SHP77 treated with DMSO at 0.1 percent for 48 hours (cell line): ENCODE results near the gene EPB41L4B.

Source experiments
- DNase-seq: peaks from one replicate; lab custom pipeline; 2025; lab: John Stamatoyannopoulos, UW

The EPB41L4B gene

DNA sequence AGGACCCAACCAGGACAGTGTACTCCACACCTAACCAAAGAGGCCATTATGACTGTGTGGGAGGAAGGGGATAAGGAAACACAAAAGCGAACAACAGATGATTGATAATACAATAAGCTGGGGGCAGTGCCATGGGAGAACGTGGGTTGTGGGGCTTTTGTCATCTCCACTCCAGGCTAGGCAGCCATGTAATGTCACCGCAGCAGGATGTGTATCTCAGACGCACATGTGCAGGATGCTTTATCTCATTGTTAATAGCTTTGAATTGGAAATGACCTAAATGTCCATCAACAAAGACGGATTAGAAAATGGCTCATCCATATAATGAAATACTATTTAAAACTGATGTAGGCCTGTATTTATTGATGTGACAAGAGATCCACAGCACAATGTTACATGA is 51.0 kb downstream of the EPB41L4B start:
- DNase-seq = no peak

DNA sequence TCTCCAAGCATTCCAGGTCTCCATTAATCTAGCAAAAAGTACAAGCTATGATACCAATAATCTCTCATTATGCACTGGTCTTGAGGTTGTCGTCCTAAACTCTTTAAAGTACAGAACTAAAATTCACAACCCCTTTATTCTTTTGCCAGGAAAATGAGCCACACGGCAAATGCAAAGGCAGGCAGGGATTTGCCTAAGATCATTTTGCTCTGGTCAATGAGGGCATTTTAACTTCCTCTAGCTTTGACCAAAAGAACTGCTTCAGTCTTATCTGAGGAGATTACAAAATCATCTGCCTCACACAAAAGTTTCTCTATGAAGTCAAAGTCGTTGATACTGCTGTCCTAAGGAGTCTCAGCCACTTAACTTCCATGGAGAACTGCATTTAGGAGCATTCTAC is 51.8 kb downstream of the EPB41L4B start:
- no peak for DNase-seq

DNA sequence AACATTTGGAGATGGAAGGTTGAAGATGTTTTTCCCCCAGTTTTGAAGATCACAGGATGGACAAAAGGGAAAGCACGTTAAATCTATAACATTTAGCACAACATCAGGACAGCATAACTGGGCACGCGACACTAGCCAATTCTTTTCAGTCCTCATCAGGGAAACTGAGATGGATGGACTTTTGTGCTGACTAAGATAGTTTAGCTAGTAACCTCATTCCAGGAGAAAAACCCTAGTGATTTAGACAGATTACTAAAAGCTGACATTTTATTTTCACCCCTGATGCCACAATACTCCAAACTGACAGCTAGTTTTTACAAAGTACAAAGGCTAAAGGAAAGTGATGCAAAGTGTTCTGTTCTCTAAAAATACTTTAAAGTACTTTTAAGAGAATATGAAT is 53.3 kb downstream of the EPB41L4B start:
- DNase-seq = no peak

DNA sequence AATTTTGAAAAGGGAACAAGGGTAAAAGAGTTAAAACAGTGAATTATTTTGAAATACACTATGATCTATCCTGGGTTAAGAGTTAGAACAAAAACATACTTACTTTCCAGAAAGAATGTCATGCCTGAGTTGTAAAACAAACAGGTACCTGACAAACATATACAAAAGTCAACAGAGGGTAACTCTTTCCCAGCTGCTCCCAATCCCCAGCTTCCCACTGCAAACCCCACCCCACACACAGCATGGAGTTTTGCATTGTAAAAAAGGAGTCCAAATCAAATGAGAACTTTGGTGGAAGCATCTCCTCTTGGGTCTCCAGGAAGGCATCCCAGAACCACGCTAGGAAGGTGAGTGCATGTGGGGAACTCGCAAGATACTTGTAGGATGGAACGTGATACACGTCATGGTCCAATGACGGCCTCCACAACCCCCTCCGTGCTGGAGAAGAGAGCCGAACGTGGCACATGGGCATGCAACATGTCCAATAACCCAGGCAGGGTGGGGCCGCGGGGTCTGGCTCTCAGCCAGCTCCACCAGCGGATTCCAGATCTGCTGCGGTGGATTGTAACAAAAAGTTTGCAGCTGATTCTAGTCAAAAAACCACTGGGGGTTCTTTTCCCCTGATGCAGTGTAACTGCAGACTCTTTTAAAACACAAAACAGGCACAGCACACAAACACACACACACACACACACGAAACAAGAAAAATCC is 55.8 kb downstream of the EPB41L4B start:
- DNase-seq = peak; percentile 48

DNA sequence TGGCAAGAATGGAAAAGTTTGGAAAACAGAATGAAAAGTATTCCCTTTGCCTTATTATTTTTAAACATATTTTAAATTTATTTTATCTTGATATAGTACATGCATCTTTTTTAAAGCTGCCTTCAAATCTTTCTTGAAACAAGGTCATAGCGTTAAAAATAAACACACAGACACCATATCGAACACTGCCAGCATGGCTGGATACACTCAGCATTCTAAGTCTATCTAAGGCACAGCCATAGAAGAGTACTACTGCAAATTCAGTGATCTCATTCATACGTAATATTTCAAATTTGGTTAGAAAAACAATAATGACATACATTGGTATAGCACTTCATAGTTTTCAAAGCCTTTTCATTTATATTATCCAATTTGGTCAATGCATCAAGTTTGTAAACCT is 57.5 kb downstream of the EPB41L4B start:
- no peak for DNase-seq

DNA sequence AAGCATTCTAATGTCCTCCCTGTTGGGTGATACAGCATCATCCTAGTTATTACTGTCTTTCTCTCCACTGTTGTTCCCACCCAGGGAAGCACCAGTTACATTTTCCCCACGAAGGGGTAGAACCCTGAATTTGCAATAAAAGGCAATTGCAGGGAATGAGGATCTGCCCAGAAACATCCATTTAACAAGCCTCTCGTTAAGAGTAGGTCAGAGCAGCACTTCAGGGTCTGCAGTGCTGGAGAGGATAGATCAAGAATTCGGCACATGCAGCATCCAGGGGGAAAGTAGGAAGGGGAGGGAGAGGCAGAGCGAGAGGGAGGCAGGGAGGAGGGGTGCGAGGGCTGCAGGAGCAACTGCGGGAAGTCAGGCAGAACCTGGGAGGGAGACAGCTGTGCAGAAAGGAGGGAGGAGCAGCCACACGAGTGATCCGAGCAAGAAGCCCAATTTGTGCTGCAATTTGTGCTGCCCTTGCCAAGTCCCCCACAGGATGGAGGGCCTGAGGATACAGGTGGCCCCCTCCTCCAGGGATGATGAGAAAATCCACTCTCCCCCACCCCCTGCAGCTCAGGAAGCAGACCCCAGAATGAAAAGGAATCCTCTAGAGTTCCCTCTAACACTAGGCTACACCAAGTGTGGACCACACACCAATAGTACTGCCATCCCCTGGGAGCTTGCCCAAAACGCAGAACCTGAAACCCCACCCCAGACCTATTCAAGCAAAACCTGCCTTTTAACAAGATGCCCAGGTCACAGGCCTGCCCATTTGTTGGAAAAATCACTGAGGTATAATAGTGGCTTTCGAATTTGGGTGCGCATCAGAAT is 62.2 kb downstream of the EPB41L4B start:
- DNase-seq = peak; percentile 51

DNA sequence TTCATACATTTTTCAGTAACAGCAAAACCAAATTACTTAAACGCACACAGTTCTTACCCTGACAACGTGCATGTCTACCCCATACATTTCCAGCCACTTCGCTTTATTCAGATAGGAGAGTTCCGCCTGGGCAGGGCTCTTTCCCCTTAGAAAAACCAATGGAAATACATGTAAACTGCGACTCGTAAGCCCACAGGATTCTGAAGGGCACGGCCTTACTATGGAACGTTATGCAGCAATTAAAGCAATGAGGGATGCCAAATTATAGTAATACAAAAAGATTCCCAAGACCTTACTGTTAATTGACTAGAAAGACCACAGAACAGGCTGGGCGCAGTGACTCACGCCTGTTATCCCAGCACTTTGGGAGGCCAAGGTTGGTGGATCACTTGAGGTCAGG is 64.5 kb downstream of the EPB41L4B start:
- no peak for DNase-seq

DNA sequence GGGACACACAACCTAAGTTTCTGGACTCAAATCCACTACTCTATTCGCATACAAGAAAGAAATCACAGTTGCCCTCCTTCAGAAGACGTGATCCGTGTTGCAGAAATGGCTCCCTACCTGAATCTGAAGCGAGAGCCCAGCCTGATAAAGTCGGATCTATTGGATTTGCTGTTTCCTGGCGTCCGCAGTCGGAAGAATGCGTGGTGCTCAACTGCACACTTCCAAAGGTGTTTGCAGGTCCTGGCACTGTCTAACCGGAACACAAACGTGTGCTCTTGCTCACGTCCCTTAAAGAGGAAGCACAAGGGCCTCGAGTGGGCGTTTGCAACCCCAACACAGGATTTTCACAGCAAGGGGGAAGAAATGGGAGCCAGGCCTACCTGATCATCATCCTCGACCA is 65.5 kb downstream of the EPB41L4B start:
- DNase-seq = no peak

DNA sequence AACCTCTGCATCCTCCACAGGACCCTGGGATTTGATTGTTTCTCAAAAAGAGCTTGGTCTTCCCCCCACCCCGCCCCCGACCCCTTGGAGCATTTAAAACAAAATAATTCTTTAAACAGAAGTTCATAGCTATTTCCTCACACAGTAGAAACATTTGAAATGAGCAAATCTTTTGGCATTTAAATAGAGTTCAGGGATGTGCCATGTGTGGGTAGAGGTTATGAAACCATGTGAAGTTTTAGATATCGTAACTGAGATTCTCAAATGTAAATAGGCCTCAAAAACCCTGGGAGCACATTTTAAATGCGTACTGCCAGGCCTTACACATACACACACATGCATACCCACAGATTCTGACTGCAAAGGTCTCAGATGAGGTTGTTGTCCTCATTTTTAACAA is 66.5 kb downstream of the EPB41L4B start:
- no peak for DNase-seq

DNA sequence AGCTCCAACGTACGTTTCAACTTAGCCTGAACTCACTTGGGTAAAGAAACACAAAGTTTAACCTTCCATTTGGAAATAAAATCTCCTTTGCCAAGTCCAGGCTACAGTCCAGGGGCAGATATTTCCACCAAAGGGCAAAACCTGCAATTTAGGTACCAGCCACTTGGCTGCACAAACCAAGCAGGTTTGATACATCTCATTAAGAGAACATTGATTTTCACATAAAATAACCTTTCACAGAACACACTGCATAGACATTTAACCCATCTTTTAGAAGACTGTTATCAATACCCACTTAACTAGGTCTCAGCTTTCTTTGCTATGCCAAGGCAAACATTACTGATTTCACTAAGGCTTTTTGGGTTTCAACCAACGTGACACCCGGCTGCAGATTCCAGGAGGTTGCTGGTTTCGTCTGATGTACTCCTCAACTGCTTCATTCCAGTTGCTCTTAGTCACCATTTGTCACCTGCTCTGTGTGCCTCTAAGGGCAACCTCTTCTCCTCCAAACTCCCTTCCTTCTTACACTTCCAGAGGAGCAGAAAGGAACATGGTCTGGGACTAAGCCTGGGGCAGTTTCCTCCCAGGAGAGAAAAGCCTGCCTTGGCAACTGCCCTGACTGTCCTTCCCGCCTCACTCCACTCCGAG is 67.1 kb downstream of the EPB41L4B start:
- DNase-seq = no peak

DNA sequence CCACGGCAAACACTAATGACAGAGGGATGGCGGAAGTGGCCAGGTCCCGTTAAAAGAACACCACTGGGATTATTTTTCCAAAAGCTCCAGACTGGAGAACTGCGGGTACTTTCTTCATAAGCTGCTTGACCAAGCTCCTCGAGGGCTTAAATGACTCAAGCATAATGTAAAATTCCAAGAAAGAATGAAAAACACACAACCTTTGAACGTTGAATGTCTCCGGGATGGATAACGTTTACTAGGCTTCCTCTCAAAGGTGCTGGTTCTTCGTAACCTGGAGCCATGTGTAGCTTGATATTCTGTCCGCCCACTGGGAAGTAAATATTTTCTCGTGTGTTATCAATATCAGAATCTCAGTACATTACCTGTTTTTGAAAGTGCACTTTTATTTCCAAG is 67.6 kb downstream of the EPB41L4B start:
- DNase-seq = no peak

DNA sequence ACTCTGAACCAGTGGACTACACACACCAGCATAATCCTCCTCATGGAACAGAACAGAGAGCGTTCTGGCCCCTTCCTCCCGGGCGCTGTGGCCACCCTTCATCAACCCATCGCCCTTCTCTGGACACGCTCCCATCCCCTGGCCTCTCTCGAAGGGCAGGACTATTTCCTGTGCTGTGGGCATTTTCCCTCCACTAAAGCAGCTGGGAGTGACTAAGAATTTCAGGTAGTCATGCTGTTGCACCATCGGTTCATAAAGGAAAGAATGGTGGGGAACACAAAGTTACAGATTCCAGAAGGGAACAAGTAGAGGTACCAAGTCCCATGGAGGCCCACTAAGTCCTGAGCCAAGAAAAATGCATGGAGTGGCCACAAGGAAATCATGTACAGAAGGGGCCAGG is 68.6 kb downstream of the EPB41L4B start:
- DNase-seq = no peak

DNA sequence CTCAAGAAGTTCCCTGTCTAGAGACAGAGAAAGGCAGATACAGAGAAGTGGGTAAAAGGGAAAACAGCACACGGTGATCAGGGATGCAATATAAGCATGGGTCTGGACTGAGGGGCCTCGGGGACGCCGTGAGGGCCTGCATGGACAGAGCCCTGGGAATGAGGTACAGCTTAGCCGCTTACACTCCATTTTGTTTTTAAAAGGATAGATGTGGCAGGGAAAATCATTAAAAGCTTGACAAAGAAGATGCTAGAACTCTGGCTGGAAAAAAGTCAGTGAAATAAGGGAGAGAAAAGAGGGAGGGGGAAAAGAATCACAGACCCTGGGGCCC is 69.1 kb downstream of the EPB41L4B start:
- no peak for DNase-seq

DNA sequence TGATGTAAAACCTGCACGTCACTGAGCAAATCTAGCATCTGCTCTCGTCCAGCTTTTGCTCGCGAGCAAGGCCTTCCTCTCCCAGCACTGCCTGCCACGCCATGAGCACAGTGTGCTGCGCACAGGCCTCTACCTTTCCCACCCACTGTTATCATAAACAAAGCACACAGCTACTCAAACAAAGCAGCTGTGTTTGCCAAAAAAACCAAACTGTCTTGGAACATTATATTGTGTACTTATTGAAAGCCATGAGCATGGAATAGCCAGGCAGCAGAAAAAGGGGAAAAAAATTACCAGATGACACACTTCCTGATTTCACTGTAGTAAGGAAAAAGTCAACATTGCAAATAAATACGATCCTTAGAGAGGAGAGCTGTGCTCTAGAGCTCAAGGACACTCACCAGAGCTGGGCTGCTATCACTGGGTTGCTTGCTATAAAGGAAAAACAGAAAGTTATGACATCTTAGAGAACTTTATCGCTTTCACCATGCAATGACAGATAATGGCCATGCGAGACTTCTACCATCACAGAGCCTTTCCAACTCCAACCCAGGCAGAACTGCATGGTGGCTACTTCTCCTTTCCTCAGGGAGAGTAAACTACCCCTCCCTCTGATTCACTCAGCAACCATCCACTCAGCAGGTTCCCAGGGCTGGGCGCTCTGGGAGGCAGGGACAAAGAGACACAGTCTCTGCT is 69.6 kb downstream of the EPB41L4B start:
- peak; percentile 87 for DNase-seq

DNA sequence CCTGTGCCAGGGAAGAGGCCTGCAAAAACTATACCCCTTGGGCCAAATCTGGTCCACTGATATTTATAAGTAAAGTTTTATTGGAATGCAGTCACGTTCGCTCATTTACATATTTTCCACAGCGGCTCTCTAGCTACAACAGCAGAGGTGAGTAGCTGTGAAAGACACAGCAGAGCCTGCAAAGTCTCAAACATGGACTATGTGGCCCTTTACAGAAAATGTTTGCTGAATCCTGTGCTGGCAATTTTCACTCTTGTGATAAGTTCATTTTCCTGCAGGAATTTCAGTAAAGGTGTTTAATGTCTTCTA is 70.1 kb downstream of the EPB41L4B start:
- no peak for DNase-seq

DNA sequence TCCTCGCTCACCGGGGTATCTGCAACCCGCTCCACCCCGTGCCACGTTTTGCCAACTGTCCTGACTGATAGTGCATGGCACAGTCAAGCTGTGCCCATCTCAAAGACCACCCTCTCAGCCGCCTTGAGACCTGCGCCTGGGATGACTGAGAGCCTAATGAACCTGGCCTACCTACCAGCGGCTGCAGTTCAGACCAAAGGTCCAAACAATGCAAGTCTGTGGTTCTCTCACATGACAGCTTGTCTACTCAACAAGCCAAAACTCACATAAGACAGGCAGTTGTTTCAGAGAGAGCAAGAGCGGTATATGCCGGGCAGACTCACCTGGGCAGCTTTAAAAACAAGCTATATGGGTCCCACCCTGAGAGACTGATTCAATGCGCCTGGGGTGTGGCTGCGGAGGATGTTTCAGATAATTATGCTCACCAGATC is 70.5 kb downstream of the EPB41L4B start:
- no peak for DNase-seq

DNA sequence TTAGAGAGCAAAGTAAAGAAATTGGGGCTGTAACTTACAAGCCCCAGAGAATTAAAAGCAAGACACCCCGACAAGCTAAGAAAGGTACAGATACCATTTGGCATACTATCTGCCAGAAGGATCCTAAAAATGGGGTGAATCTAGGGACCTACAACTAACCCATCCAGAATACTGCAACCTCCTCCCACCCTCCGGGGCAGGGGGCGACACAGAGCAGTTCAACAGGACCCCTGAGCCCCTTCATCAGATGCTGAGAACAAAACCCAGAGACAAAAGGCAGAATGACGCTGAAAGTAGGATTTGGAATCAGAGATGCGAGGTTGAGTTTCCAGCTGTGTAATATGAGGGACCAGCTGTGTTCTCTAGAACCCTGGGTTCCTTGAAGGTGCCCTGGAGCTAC is 71.2 kb downstream of the EPB41L4B start:
- DNase-seq = no peak

DNA sequence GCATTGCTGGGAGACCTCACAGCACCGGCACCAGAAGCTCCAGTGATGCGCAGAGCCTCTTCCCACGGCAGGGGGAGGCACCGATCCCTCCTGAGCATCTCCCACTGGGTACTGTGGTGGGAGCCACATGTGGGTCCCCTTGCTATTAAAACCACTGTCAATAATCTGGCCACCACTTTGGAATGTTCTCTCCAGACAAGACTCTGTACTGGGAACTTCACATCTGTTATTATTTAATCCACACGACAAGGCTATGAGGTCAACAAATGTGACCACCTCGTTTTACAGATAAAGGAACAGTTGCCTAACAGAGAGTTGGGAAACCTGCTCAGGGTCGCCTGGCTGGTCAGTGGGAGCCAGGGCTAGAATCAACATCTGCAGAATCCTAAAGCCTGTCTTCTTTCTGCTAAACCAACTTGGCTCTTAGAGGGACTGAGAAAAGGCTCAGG is 72.7 kb downstream of the EPB41L4B start:
- DNase-seq = no peak

DNA sequence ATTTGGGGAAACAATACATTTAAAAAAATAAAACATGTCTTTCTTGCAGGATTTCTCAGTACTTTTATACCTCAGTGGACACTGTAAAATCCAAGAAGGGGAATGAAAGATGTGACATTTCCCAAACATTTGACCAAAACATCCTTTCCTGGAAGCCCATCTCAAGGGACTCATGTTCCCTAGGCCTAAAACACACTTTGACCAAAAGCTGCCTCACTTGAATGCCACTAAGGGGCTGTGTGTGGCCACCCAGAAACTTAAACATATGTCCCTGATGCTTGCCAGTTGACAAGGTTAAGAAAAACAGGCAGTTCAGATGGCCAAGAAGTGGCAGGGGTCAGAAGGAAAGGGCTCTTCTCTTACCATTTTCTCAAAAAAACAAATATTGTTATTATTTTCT is 73.6 kb downstream of the EPB41L4B start:
- DNase-seq = no peak

DNA sequence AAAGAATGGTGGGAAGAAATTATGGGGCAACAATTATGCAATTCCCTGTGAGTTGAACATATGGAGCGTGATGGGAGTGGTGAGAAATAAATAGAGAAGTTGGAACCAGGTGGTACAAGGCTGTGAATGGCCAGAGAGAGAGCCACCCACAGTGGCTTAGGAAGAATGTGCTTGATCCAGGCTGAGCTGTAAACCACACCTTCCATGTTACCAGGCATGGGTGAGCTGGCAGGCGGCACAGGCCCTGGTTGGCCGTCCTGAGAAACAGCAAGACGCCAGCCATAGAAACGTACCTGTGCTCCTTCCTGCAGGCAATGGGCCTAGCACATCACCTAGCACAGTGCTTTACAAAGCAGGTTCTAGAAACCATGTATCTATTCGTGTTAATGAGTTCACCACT is 74.3 kb downstream of the EPB41L4B start:
- no peak for DNase-seq

DNA sequence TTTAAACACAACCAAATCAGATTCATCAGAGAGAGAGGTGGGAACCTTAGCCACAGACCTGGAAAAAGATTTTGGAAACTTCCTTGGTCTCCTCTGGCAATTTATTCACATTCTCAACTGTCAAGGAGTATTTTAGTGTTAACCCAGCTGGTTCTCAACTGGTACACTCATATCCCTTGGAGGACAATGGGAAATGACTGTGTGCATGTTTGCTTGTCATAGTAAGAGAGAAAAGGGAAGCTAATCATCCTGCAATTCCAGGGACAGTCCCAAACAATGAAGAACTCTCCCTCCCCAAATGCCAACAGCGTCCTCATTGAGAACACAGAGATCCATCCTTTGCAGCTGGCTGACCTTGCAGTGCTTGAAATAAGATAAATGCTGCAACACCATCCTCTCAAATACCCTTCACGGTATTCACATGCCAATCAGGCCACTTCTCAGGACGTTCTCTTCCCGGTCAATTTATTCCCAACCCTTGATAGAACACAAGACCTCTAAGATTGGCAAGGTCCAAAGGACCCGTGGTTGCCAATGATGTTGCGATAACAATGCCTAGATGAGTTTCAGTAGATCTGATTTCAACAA is 75.5 kb downstream of the EPB41L4B start:
- DNase-seq = no peak
